NCI-H446 (cell line): ENCODE results near the gene GPC5.

Experiments used
- DNase-seq, 2 experiments: peaks; one replicate each; lab custom pipeline; 2025; lab: John Stamatoyannopoulos, UW

The GPC5 gene

DNA sequence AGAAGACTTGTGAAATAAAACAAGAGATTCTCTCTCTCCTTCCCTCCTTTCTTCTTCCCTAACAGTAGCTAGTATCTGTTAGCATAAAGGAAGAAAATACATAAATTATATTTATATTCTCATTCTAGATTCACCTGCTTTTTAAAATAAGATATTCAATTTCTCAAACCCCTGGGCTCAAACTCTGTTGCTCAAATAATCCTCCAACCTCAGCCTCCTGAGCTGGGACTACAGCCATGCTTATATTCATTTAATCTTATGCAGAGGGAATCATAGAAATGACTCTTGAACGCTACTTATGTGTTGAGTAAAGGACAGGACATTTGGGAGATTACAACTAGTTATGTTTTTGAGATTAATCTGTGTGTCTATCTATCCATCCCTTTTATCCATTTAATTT is 56.2 kb downstream of the GPC5 start:
- DNase-seq = no peak

DNA sequence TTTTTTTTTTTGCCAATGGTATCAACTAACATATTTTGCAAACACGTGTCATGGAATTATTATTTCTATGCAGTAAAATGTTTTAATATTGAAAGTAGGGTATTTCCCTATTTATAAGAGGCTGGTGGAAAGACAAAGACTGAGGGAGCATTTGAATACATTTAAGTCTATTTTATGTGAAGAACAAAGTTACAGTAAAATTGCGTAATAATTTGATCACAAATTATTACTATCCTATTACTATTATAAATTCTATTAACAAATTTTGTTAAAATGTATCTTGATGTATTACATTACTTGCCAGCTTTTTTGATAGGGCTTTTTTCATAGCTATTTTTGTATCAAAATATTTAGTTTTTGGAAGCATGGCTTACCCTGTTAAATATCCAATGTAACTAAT is 58.4 kb downstream of the GPC5 start:
- DNase-seq = no peak

DNA sequence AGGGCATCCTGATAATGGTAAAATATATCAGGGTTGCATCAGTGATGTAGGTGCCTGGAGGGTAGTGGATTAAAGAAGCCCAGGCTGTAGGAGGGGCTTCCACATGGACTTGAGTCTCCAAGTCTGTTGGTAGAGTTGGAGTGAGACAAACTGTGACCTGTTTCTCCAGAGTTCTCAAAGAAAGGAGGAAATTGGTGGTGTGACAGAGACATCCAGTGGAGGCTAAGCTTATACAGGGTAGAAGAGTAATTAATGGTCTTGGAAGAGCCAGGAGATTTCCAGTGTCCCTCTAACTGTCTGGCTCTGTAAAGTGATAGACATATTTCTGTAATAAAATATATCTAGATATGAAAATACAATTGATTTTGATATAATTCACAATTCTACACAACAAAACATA is 61.1 kb downstream of the GPC5 start:
- DNase-seq = no peak

DNA sequence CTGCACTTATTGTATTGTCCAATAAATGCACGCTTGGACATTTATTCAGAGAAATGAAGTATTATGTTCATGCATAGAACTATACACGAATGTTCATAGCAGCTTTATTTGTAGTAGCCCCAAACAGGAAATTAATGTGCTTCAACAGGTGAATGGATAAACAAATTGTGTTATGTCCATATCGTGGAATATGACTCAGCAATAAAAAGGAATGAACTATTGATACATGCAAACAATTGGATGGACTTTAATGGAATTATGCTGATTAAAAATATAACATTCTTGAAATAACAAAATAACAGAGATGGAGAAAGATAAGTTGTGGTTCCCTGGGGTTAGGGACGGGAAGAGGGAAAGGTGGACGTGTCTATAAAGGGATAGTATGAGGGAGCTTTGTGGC is 65.9 kb downstream of the GPC5 start:
- DNase-seq = no peak

DNA sequence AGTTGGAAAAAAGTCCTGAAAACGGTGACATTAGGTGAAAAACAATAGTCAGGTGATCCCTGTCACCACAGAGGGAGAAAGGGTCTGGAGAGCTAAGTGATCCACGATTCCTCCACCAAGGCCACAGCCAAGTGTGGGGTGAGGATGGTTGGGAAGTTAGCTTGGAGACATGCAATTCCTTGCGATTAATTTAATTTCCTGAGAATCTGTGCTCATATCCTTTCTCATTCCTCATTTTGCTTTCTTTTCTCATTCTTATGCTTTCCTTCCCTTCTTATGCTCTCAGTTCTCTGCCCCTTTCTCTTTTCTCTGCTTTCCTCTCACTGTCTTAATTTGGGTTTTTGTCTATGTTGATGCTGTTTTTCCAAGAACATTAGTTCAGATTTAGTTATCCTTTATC is 68.8 kb downstream of the GPC5 start:
- no peak for DNase-seq

DNA sequence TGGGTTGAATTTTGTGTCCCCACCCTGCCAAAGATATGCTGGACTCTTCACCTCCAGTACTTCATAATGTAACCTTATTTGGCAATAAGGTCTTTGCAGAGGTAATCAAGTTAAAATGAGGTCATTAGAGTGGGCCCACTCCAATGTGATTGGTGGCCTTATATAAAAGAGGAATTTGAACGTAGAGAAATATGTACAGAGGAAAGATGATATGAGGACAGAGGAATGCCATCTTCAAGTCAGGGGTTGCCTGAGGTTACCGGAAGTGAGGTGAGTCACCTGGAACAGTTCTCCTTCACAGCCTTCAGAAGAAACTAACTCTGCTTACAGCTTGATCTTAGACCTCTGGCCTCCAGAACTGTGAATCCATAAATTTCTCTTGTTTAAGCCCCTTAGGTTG is 69.9 kb downstream of the GPC5 start:
- no peak for DNase-seq

DNA sequence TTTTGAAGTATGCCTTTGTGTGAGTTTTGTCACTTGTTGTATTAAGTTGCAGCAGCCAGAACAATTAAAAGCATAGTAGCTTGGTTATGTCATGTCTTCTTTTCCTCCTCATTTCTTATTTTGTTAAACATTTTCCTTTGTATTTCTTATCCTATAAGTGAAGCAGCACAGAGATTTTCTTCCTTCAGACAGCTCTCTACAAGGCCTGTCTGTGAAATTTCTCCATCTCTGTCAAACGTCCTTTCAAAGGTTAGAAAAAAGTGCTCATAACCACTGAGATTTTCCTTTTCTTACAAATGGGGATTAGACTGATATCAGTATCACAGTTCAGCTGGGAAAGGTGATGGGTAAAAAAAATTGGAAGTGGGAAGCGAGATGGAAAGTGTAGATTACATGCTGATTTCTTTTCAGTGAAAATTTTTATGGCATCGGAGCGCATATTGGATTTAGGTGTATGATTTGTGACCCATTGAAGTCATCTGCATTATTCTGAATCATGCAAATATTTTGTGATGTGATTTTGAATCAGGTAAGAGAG is 71.7 kb downstream of the GPC5 start:
- no peak for DNase-seq

DNA sequence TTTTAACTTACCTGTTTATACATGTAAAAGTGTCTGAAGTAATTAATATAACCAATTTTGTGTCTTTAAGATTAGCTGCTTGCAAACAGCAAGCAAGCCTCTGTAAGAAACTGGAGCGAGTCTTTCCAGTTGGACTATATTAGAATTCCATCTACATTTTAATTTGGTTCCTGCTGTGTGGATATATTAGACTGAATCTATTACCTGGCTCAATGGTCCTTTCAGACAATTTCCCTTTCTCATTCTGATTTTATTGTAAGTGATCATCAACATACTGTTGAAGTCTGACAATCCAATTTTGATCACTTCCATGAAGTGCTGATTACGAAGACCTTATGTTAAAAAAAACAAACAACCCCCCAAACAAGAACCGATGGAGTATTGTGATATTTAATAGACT is 72.3 kb downstream of the GPC5 start:
- DNase-seq = no peak

DNA sequence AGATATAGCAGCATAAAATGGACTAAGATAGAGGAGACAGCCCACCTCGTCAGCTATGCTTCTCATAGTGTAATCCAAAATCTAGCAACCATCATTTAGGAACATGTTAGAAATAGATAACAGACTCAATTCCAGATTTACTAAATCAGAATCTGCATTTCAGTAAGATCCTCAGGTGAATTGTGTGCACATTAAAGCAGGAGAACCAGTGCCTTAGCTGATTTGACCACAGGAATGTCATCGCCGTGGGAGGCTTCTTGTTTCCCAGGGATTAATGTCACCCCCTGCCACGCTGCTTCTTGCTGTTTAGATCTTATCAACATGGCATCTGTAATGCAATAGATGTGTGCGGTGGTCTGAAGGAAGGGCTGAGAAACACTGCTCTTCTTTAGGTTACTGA is 84.0 kb downstream of the GPC5 start:
- no peak for DNase-seq

DNA sequence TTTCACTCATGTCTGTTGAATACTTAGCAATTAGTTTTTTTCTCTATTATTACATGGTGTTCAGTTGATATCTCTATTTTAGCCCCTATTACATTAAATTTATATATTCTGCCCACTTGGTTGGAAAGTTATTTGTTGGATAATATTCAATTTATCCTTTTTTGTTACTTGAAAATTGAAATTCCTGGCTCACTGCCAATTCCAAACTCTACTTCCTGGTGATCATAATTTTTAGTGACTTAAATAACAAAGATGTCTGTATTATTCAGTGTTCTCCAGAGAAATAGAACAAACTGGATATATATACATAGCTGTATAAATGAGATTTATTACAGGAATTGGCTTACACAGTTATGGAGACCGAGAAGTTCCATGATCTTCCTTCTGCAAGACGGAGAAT is 93.6 kb downstream of the GPC5 start:
- no peak for DNase-seq

DNA sequence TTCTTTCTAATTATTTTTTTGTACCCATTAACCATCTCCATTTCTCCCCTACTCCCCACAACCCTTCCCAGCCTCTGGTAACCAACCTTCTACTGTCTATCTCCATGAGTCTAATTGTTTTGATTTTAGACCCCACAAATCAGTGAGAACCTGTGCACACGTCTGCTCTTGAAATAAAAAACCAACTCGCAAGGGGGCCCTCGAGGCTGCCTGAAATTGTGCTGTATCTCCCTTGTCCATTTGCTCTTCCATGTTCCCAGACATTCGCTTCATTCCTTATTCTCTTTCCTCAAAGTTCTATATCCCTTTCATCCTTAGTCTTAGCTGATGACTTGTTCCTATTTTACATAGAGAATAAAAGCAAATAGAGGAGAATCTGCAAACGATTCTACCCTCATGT is 95.0 kb downstream of the GPC5 start:
- DNase-seq = no peak

DNA sequence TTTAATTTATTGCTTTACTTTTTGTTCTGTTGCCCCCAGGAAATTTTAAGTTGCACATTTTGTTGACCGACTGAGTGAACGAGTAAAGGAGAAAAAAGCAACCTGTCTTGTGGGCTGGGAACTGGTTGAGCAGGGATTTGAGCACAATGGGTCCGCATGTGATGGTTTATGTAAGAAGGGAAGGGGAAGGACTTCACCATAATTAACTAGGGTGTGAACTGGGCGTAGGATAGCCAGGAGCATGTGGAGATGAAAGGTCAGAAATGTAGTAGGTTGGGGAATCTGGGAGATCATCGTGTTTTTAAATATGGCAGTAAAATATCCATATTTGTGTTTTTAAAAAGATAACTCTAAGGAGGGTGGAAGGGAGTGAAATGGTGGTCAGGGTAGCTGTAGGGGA is 99.9 kb downstream of the GPC5 start:
- DNase-seq = no peak

DNA sequence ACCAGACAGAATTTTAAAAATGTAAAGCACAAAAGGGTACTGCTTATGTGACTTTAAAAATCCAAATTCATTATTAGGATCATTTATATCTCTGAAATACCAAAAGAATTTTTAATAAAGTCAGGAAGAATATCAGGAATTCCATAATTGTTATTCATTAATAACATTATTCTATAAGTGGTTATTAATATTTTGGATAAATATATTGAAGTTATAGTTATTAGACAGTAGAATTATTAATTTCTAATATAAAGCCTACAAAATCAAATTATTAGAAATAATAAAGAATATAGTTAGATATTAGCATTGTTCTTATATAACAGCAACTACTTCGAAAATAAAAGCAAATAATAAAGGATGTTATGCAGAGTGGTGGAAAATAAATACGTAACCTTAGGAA is 105.8 kb downstream of the GPC5 start:
- DNase-seq = no peak

DNA sequence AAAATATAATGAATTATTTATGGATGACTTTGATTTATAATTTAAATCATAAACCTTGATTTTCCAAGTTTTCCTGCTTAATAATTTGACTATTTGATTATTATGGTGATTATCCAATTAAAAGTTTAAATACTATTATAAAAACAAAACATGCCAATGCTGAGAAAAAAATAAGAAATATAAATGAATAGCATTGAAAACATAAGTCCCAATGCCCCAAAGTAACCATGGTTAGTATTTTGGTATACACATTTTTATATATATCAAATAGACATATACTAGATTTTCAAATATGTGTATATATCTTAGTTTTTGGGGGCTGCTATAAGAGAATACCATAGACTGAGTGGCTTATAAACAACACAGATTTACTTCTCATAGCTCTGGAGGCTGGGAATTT is 108.3 kb downstream of the GPC5 start:
- DNase-seq = no peak

DNA sequence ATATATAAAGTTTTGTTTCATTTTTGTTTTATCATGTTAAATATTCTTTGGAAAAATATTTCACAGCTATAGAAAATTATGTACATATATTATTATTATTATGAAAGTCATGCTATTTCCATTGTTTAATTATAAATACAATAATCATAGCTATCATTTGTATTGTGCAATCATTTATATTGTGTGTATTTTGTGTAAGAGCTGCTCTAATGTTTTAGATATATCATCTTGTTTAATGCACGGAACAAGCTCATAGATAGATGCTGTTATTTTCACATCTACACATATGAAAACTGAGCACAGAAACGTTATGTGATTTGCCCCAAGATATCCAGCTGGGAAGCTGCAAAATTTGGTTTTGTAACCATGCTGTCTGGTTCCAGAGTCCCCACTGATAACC is 111.6 kb downstream of the GPC5 start:
- no peak for DNase-seq

DNA sequence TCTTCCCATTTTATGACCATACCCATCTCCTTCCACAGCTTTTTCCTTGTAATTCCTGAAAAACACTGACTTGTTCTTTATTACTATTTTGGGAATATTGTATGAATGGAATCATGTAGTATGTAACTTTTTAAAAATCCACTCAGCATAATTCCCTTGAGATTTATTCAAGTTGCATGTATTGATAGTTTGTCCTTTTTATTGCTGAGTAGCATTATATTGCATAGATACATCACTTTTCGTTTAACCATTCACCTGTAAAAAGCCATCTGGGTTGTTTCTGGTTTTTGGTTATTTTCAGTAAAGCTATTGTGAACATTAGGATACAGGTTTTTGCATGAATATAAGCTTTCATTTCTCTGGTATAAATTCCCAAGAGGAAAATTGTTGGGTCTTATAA is 115.4 kb downstream of the GPC5 start:
- DNase-seq = no peak

DNA sequence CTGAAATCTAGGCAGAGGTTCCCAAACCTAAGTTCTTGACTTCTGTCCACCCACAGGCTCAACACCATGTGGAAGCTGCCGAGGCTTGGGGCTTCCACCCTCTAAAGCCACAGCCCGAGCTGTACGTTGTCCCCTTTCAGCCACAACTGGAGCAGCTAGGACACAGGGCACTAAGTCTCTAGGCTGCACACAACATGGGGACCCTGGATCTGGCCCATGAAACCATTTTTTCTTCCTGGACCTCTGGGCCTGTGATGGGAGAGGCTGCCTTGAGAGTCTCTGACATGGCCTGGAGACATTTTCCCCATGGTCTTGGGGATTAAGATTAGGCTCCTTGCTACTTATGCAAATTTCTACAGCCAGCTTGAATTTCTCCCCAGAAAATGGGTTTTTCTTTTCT is 118.4 kb downstream of the GPC5 start:
- no peak for DNase-seq

DNA sequence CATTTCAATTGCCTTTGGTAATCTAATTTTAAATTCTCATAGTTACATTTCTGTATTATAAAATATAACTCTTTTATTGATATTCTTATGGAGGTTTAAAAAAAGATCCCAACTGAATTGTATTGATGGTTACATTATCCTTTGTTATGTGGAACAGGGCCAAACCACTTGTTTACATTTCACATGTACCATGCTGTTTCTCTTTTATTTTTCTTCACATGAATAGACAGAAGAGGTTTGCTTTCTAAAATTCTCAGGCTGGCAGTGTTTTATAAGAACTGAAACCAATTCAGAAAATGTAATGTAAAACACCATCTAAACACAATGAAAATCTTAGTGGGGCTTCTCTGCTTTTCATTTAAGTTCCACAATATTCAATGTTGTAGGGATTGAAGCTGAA is 122.5 kb downstream of the GPC5 start:
- no peak for DNase-seq

DNA sequence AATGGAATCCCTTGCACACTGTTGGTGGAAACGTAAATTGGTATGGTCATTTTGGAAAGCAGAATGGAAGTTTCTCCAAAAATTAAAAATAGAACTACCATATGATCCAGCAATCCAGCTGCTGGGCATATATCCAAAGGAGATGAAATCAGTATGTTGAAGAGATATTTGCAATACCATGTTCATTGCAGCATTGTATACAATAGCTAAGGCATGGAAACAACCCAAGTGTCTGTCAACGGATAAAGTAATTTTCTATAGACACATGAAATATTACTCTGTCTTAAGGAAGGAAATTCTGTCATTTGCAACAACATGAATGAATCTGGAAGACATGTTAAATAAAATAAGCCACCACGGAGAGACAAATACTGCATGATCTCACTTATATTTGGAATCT is 124.7 kb downstream of the GPC5 start:
- DNase-seq = no peak

DNA sequence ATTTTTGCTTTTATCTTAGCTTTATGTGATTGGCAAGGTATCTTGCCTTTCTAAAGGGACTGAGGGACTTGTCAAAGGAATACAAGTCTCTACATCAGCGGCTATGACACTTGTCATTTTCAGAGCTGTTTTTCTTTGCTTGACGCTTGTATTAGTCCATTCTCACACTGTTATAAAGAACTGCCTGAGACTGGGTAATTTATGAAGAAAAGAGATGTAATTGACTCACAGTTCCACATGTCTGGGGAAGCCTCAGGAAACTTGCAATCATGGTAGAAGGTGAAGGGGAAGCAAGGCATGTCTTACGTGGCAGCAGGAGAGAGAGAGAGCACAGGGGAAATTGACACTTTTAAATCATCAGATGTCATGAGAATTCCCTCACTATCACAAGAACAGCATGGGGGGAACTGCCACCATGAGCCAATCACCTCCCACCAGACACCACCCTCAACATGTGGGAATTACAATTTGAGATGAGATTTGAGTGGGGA is 128.2 kb downstream of the GPC5 start:
- no peak for DNase-seq

DNA sequence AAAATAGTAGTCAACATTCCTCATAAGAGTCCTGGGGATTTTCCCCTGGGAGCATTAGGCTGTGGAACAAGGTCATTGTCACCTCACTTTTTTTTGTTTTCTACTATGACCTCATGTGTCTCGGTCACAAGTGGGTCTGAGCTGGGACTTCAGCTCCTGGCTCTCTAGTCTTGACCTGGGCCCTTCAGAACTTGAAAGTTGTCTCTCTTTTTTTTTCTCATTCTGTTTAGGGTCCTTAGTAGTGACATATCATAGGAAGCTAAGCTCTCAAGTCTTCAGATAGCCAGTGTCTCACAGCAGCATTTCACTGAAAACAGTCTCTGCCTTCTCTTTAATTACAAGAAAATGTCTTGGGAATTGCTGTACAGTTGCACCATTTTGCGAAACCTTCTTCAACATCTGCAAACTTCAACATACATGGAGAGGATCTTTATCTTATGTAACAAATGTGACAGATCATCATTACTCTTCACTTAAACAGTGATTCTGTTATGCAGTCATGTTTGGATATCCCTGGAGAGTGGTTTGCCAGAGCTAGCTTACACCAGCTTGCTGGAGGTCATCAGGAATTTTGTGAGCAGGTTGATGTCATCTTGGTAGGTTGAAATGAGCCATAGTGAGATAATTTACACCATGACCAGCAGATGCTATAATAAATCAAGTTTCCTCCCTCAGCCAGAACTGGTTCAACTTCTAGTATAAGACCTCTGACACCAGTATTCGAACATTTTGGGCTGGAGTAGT is 131.5 kb downstream of the GPC5 start:
- DNase-seq = no peak

DNA sequence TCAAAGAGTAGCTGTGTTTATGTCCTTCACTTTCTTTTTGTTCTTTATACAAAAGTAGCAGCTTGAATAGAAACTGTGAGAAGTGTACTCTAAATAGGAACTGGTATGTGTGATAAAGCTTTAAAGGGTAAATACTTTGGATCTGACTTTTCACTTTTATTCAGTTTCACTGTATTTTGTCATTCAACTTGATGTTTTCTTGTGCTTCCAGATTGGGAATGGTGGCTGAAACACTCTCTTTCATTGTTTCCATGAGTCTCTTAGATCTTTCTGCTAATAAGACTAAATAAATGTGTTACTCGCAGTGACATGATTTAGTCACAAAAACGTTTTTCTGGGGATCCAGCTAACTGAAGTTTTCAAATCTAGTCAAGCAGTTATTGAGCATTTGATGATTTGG is 133.2 kb downstream of the GPC5 start:
- DNase-seq = no peak

DNA sequence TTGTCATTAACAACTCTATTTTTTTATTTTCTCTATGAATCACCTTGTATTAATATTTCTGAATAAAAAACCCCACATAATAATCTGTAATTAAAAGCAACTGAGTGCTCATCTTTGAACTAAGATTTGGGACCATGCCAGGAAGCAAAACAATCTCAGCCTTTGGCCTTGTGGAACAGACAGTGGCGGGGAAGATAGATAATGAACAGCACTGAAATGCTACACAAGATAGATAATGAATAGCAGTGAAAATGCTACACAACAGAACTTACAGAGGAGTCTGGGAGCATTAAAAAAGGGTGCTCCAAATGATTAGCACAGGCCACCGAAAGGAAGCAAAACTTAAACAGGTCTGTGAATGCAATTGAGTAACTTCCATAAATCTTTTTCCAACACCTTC is 134.9 kb downstream of the GPC5 start:
- DNase-seq = no peak

DNA sequence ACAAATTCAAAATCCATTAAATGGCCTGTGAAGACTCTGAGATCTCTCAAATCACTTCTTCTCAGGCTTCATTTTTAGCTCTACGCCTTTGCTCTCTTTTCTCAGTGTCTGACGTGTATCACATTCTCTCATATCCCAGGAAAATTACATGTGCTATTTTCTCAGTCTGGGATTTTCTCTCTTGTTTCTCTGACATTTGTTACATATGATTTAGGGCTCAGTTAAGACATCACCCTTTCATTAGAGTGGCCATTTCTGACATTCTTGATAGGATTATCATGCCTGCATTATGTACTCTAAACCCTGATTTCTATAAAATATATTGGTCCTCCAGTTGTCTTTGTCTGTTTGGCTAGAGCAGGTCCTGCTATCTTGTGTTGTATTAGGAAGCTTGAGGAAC is 136.6 kb downstream of the GPC5 start:
- DNase-seq = no peak
